ENCODE data around the gene TEX19. TPM values are rescaled to one million over a fixed set of nuclear protein-coding genes. Genes with fewer than 3 reads are reported as not detected.

TEX19 gene
- total RNA-seq, 1 donor from 2014 or later: not detected

- H3K4me3 ChIP-seq (ENCODE audit: low read depth, low read length): no peak overlapping the region
- FAIRE-seq: no peak
These were observed 44.9 kb upstream of the TEX19 start for GRCh38 chr17:82314012-82314726.

GRCh38 chr17:82314727-82315605, 44.1 kb upstream of the TEX19 start:
- DNase-seq (ENCODE audit: low read depth) (no peak), FAIRE-seq (no peak)
- no peaks in the 10 kb centered on the region for H3K36me3 ChIP-seq (ENCODE audit: control insufficient read depth, insufficient read depth, low read length)
- H3K4me3 ChIP-seq (ENCODE audit: low read depth, low read length): no peak overlapping the region
- TF ChIP-seq CTCF (IDR thresholded peaks at IDR 0.05; ENCODE audit: insufficient read depth, low read length, severe bottlenecking): no peak
- peaks cover 10% of the 10 kb centered on the region for H3K27me3 ChIP-seq (ENCODE audit: control insufficient read depth, insufficient read depth, low read length)

More at GRCh38 chr17:82314012-82314726, 44.9 kb upstream of the TEX19 start:
- peaks cover 10% of the 10 kb centered on the region for H3K27me3 ChIP-seq (ENCODE audit: control insufficient read depth, insufficient read depth, low read length)
- H3K36me3 ChIP-seq (ENCODE audit: control insufficient read depth, insufficient read depth, low read length): no peaks in the 10 kb centered on the region
- no peak for TF ChIP-seq CTCF (IDR thresholded peaks at IDR 0.05; ENCODE audit: insufficient read depth, low read length, severe bottlenecking)
- no peak for DNase-seq (ENCODE audit: low read depth)

DNA sequence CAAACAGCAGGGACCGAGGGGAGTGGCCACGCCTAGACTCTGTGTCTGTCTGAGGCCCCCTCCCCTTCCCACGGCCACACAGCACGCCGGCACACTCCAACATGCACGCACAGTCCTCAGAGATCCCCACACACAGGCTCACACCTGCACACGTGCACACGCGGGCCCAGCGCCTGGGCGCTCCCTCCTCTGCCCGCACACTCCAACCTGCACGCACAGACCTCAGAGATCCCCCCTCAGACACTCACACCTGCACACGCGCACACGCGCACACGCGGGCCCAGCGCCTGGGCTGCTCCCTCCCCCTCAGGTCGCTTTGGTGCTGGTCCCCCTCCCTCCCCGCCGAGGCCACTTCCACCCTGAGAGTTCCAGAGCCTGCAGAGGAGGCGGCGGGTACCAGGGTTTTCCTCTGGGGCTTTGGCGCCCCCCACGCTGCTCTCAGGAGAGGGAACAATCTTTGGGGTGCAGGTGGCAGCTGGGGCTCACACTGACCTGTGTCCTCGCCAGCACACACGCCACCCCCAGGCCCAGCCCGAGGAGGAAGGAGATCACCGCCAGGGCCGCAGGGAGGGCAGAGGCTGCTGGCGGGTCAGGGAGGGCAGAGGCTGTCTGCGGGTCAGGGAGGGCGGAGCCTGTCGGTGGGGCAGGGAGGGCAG, 43.2 kb upstream of the TEX19 start:
- H3K27me3 ChIP-seq (ENCODE audit: control insufficient read depth, insufficient read depth, low read length): peaks cover 10% of the 10 kb centered on the region
- DNase-seq (ENCODE audit: low read depth): no peak

GRCh38 chr17:82316651-82317393, 42.2 kb upstream of the TEX19 start:
- H3K36me3 ChIP-seq (ENCODE audit: control insufficient read depth, insufficient read depth, low read length): no peaks in the 10 kb centered on the region
- H3K4me3 ChIP-seq (ENCODE audit: low read depth, low read length): no peak overlapping the region
- no peak for TF ChIP-seq CTCF (IDR thresholded peaks at IDR 0.05; ENCODE audit: insufficient read depth, low read length, severe bottlenecking)
- DNase-seq (ENCODE audit: low read depth) (no peak), FAIRE-seq (no peak)
- H3K27me3 ChIP-seq (ENCODE audit: control insufficient read depth, insufficient read depth, low read length): peaks cover 10% of the 10 kb centered on the region

More for the DNA sequence above, 43.2 kb upstream of the TEX19 start:
- no peak for TF ChIP-seq CTCF (IDR thresholded peaks at IDR 0.05; ENCODE audit: insufficient read depth, low read length, severe bottlenecking)
- Histone ChIP-seq H3K4me3 (ENCODE audit: low read depth, low read length) (no peak overlapping the region), H3K36me3 (ENCODE audit: control insufficient read depth, insufficient read depth, low read length) (no peaks in the 10 kb centered on the region)
- FAIRE-seq: no peak

DNA sequence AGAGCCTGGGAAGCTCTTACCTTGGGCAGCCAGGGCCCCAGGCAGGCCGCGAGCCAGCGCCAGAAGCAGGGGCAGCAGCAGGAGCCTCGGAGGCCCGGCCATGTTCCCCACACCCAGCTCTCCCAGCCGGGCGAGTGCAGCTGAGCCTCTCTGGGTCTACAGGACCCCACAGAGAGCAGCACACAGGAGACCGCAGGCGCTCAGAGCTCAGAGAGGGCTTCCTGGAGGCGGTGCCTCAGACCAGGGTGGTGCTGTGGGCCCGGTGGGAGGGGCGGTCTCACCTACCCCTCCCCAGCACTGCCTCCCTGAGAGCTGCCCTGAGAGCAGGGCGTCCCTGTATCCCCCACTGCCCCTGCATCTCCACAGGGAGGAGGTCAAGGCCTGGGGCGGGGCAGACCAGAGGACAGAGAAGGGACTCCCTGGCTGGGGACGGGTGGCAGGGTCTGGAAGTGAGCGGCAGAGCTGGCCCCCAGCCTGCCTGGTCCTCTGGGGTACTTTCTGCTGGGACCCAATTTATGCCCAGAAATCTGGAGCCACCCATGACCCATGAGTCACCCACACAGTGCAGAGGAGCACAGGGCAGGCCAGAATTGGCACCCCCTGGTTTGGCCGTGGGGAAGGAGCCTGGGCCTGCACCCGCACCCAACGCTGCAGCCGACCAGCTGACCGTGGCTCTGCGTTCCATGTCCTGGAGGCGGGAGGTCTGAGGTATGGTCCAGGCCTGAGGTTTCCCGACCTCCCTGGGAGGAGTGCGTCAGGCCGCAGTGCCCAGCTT, 41.5 kb upstream of the TEX19 start, which contains the start of gene CD7:
Gene CD7 (minus strand): TSS at position 215 of the 775 bp plus-strand sequence. CDS start 113 bp downstream, at position 102.
- FAIRE-seq (no peak), DNase-seq (ENCODE audit: low read depth) (no peak)
- Histone ChIP-seq H3K36me3 (ENCODE audit: control insufficient read depth, insufficient read depth, low read length) (no peaks in the 10 kb centered on the region), H3K27me3 (ENCODE audit: control insufficient read depth, insufficient read depth, low read length) (peaks cover 10% of the 10 kb centered on the region), H3K4me3 (ENCODE audit: low read depth, low read length) (no peak within 1 kb of the TSS)
- TF ChIP-seq CTCF (IDR thresholded peaks at IDR 0.05; ENCODE audit: insufficient read depth, low read length, severe bottlenecking): no peak

Measured in bronchial epithelial cell (primary cell).